HUES6 (cell line): ENCODE measurements around the gene DCLRE1B.

Experiments
- H3K27ac ChIP-seq: 2 replicates; pipeline ENCODE4 v1.7.0; 2013; ENCODE audit warnings: low read depth, mild to moderate bottlenecking, low read length, inconsistent platforms
- H3K27me3 ChIP-seq: 2 replicates; pipeline ENCODE4 v1.6.1; 2013; ENCODE audit warnings: low read length; ENCODE audit not compliant: control insufficient read depth, insufficient read depth
- H3K36me3 ChIP-seq: 2 replicates; pipeline ENCODE4 v1.6.1; 2013; ENCODE audit warnings: low read length; ENCODE audit not compliant: control insufficient read depth, insufficient read depth
- H3K4me1 ChIP-seq: 2 replicates; pipeline ENCODE4 v1.6.1; 2013; ENCODE audit warnings: low read length; ENCODE audit not compliant: control insufficient read depth, insufficient read depth
- H3K4me3 ChIP-seq: 2 replicates; pipeline ENCODE4 v1.5.1; 2013; ENCODE audit warnings: low read depth, low read length
- H3K9ac ChIP-seq: one replicate; pipeline ENCODE4 v1.6.1; 2013; ENCODE audit warnings: mild to moderate bottlenecking, low read length
- H3K9me3 ChIP-seq: 2 replicates; pipeline ENCODE4 v1.6.1; 2013; ENCODE audit warnings: low read depth, low read length; ENCODE audit not compliant: control insufficient read depth, insufficient read depth

DCLRE1B gene

DNA sequence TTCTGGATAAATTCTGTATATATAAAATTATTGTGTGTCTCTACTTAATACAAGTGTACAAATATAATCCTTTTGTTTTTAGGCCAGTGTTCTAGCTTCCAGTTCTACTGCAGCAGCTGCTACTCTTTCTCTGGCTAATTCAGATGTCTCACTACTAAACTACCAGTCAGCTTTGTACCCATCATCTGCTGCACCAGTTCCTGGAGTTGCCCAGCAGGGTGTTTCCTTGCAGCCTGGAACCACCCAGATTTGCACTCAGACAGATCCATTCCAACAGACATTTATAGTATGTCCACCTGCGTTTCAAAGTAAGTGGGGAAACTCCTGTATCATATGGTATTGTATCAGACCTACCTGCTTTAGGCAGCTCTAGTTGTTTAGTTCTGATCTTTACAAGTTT lies 52.9 kb downstream of the DCLRE1B start:
- H3K4me1 ChIP-seq: no peaks in the 10 kb centered on the region

DNA sequence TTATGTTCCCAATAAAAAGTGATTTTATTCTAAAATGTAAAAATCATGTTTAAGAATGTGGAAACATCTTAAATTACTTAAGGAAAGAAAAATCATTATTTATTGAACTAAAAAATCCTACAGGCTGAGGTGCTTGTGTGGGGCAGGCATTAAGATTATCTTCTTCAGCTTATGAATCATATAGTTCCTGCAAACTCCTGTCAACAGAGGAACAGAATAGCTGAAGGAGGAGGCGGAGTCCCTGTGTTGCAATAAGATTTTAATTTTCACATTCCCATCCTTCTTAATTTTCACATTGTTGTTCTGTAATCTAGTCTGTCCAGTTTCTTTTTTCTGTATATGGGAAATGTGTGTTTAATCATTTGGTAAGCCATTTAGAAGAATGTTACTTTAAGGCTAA lies 53.6 kb downstream of the DCLRE1B start:
- Histone ChIP-seq H3K36me3 (peaks cover 68% of the 10 kb centered on the region), H3K27me3 (no peaks in the 10 kb centered on the region), H3K4me1 (no peaks in the 10 kb centered on the region), H3K9me3 (no peaks in the 10 kb centered on the region), H3K27ac (no peak overlapping the region), H3K9ac (no peak overlapping the region), H3K4me3 (no peak overlapping the region)

More for the DNA sequence above, 52.9 kb downstream of the DCLRE1B start:
- Histone ChIP-seq H3K9ac (no peak overlapping the region), H3K9me3 (no peaks in the 10 kb centered on the region), H3K27ac (no peak overlapping the region), H3K4me3 (no peak overlapping the region), H3K36me3 (peaks cover 63% of the 10 kb centered on the region), H3K27me3 (no peaks in the 10 kb centered on the region)

DNA sequence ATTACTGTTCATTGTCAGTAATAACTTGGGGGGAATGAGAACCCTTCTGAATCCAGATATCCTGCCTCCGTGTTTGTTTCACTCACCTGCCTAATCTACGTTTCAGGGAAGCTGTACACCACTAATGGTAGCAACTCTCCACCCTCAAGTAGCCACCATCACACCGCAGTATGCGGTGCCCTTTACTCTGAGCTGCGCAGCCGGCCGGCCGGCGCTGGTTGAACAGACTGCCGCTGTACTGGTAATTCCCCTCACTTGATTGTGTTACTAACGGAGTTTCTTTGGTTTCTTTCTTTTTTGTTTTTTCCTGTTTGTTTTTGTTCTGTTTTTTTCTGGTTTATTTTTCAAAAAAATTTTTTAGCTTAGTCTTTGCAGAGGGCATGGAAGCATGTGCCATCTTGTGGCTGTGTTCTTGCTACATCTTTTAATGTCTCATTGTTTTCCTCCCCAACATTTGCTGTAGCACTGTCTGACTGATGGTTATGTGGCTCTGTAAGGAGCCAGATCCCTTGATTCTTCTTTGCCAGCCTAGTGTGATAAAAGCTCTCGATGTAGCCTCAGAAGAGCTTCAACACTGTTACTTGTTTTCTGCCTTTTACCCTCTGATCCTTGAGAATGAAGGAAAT lies 58.3 kb downstream of the DCLRE1B start:
- Histone ChIP-seq H3K9me3 (no peaks in the 10 kb centered on the region), H3K36me3 (peaks cover 76% of the 10 kb centered on the region), H3K4me3 (no peak overlapping the region), H3K27ac (no peak overlapping the region), H3K4me1 (no peaks in the 10 kb centered on the region; the same call in 1 of the 2 replicates), H3K9ac (no peak overlapping the region), H3K27me3 (no peaks in the 10 kb centered on the region)
